K562 (cell line): Measurements from ENCODE around the gene ACYP2.

Experiments used
- FOS ChIP-seq: IDR thresholded peaks from 3 replicates; pipeline ENCODE4 v1.6.1; 2011; ENCODE audit not compliant: insufficient read length; ENCODE audit errors: extremely low read depth
- HDGF ChIP-seq: fragments of 450-650 bp; IDR thresholded peaks from 2 replicates; pipeline ENCODE4 v1.6.1; 2016
- PML ChIP-seq: IDR thresholded peaks from 2 replicates; pipeline ENCODE4 v1.6.1; 2012; ENCODE audit warnings: low read length, inconsistent platforms
- USF1 ChIP-seq: sonication (generic); formaldehyde crosslinking; IDR thresholded peaks from 2 replicates; pipeline ENCODE4 v1.9.0; 2022; ENCODE audit warnings: mild to moderate bottlenecking, missing genetic modification reagents
- TF ChIP-seq, protein P1 (sequence below), 3 experiments: IDR thresholded peaks in 2 of 3; conservative IDR thresholded peaks in 1 of 3; 2 replicates each; pipeline ENCODE4 v1.5.1; 2011 to 2012; ENCODE audit warnings: low read length in 3 of 3, mild to moderate bottlenecking in 3 of 3, control low read depth in 2 of 3, improper control_type of control experiment in 1 of 3, inconsistent platforms in 1 of 3, low read depth in 1 of 3, mixed read lengths in 1 of 3, moderate library complexity in 1 of 3; ENCODE audit not compliant: insufficient read depth in 2 of 3
- TF ChIP-seq, protein P2 (sequence below): fragments of 250-450 bp; sonication (Bioruptor Pico); IDR thresholded peaks from 2 replicates; pipeline ENCODE4 v1.8.0; 2022; ENCODE audit warnings: moderate library complexity, mild to moderate bottlenecking, inconsistent platforms
- TF ChIP-seq, protein P3 (sequence below), 2 experiments: fragments of 450-650 bp; IDR thresholded peaks; 2 replicates each; pipeline ENCODE4 v1.6.1; 2018; ENCODE audit warnings: mild to moderate bottlenecking in 2 of 2, low read depth in 1 of 2; ENCODE audit not compliant: partially characterized antibody in 2 of 2

- no peak for TF ChIP-seq PML
- no peak for TF ChIP-seq FOS
- TF ChIP-seq, protein P1, sequence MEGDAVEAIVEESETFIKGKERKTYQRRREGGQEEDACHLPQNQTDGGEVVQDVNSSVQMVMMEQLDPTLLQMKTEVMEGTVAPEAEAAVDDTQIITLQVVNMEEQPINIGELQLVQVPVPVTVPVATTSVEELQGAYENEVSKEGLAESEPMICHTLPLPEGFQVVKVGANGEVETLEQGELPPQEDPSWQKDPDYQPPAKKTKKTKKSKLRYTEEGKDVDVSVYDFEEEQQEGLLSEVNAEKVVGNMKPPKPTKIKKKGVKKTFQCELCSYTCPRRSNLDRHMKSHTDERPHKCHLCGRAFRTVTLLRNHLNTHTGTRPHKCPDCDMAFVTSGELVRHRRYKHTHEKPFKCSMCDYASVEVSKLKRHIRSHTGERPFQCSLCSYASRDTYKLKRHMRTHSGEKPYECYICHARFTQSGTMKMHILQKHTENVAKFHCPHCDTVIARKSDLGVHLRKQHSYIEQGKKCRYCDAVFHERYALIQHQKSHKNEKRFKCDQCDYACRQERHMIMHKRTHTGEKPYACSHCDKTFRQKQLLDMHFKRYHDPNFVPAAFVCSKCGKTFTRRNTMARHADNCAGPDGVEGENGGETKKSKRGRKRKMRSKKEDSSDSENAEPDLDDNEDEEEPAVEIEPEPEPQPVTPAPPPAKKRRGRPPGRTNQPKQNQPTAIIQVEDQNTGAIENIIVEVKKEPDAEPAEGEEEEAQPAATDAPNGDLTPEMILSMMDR (IDR thresholded peaks at IDR 0.05 in 2 of 3, conservative IDR thresholded peaks at IDR 0.05 in 1 of 3; ENCODE audit: insufficient read depth in 2 of 3, low read depth in 1 of 3, low read length in 3 of 3) = no peak
- no peak for TF ChIP-seq HDGF
- TF ChIP-seq USF1 (CRISPR knock-in tag) = no peak
- TF ChIP-seq, protein P2, sequence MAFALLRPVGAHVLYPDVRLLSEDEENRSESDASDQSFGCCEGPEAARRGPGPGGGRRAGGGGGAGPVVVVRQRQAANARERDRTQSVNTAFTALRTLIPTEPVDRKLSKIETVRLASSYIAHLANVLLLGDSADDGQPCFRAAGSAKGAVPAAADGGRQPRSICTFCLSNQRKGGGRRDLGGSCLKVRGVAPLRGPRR (CRISPR knock-in tag) = no peak
- TF ChIP-seq, protein P3, sequence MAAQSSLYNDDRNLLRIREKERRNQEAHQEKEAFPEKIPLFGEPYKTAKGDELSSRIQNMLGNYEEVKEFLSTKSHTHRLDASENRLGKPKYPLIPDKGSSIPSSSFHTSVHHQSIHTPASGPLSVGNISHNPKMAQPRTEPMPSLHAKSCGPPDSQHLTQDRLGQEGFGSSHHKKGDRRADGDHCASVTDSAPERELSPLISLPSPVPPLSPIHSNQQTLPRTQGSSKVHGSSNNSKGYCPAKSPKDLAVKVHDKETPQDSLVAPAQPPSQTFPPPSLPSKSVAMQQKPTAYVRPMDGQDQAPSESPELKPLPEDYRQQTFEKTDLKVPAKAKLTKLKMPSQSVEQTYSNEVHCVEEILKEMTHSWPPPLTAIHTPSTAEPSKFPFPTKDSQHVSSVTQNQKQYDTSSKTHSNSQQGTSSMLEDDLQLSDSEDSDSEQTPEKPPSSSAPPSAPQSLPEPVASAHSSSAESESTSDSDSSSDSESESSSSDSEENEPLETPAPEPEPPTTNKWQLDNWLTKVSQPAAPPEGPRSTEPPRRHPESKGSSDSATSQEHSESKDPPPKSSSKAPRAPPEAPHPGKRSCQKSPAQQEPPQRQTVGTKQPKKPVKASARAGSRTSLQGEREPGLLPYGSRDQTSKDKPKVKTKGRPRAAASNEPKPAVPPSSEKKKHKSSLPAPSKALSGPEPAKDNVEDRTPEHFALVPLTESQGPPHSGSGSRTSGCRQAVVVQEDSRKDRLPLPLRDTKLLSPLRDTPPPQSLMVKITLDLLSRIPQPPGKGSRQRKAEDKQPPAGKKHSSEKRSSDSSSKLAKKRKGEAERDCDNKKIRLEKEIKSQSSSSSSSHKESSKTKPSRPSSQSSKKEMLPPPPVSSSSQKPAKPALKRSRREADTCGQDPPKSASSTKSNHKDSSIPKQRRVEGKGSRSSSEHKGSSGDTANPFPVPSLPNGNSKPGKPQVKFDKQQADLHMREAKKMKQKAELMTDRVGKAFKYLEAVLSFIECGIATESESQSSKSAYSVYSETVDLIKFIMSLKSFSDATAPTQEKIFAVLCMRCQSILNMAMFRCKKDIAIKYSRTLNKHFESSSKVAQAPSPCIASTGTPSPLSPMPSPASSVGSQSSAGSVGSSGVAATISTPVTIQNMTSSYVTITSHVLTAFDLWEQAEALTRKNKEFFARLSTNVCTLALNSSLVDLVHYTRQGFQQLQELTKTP (IDR thresholded peaks at IDR 0.05; ENCODE audit: low read depth in 1 of 2, partially characterized antibody in 2 of 2) = no peak
Measured at GRCh38 chr2:54228945-54229344, 113.5 kb downstream of the ACYP2 start.
